GM15510 (cell line): ENCODE measurements around the gene SCP2.

Source experiments
- POLR2A ChIP-seq: IDR thresholded peaks from 3 replicates; pipeline ENCODE4 v1.6.1; 2011; ENCODE audit warnings: borderline replicate concordance; ENCODE audit not compliant: insufficient read length; ENCODE audit errors: extremely low read depth

SCP2 gene

GRCh38 chr1:53062708-53063591, 135.9 kb downstream of the SCP2 start:
- TF ChIP-seq POLR2A, result no peak

GRCh38 chr1:53063744-53064515, 136.9 kb downstream of the SCP2 start:
- no peak for TF ChIP-seq POLR2A

DNA sequence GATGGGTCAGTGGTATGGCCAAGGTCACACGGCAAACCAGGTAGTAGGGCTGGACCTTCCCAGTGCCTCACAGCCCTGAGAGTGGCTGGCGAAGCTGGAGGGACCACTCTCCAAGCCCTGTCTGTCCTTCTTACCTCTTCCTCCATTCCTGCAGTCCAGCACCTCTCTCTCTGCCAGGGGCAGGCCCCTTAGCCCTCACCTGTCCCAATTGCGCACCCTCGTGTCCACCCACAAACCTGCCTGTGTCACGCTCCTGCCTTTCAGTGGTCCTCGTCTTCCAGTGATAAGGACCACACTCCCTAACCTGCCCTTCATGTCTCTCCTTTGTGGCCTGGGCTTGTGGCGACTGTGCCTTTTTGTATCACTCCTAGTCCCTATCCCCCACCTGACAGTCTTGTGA, 138.3 kb downstream of the SCP2 start:
- no peak for TF ChIP-seq POLR2A

GRCh38 chr1:53066488-53066887, 139.4 kb downstream of the SCP2 start:
- no peak for TF ChIP-seq POLR2A

- no peak for TF ChIP-seq POLR2A
Observed at GRCh38 chr1:53066891-53067738, 140.0 kb downstream of the SCP2 start.

DNA sequence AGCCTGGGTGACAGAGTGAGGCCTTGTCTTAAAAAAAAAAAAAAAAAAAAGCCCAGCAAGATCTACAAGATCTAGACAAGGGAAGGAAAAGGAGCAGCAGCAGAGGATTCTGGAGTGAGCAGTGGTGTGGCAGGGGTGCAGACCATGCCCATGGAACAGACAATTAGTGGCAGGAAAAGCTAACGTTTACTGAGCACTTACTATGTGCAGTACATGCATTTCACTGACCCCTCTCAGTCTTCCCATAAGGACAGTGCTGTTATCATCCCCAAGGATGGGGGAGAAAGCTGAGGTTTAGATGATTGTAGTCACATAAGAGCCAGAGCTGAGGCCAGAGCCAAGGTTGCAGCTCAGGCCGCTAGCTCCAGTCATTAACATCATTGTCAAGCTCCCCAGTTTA, 140.8 kb downstream of the SCP2 start:
- TF ChIP-seq POLR2A, result no peak

DNA sequence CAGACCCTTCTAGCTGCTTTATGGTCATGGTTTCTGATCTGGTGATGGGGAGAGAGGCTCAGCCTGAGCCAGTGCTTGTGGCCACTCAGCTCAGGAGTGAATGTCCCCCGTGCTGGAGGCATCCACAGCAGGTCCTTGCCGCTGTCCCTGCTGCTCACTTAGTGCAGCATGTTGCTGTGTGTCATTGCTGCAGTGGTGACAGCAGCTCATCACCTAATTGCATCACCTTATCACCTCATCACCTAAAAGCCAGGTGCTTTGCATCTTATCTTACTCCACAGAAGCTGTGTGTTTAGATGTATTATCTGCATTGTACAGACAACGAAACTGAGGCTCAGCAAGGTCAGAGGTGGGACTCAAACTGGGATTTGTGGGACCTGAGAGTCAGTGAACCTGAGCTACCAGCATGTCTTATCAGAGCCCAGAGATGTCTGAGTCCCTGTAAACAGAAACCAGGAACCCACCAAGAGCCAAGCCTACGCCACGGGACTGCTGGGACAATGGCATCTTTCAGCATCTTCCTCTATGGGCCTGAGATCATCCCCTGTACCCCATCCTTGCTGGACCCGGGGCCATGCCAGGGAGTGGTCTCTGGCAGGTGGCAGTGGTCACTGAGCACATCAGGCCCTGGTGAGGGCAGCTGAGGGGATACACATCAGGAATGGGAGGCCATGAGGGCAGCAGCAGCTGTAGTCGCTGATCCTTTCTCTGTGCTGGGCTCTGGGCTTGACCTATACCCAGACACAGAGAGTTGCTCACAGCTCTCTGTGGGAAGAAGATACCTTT, 141.4 kb downstream of the SCP2 start:
- TF ChIP-seq POLR2A, result no peak

DNA sequence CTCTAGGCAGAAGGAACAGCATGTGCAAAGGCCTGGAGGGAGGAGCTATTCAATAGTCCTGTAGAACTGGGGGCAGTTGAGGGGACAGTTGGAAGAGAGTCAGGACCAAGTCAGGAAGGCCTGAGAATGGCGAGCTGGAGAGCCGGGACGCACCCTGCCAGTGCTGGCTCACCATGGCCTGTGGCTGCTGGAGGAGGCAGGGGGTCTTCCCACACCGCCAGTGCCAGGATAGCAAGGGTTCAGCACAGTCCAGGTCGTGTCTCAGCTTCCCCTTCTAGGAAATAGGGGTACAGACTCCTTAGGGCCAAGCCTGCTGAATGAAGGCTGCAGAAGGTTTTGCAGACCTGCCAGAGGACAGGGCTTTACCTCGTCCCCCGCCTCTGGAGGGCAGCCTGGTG, 142.2 kb downstream of the SCP2 start:
- TF ChIP-seq POLR2A, result no peak

- TF ChIP-seq POLR2A, result no peak
Observed at GRCh38 chr1:53069663-53070327, 142.7 kb downstream of the SCP2 start.

DNA sequence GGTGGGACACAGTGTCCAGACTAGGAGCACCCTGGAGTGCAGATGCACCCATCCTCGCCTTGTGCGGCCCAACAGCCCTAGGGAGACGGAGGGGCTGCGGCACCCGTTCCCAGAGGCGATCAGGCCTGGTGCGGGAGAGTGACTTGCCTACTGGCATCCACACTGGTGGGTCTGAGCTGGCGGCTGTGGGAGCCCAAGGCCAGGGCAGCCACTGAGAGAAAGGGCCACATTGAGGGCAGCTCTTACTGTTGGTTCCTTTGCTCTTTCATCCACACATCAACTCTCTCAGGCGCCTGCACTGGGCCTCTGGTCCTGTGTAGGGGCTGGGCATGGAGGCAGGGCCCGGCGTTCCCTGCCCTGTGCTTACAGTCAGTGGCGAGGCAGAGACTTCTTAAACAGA, 143.5 kb downstream of the SCP2 start:
- TF ChIP-seq POLR2A, result no peak

DNA sequence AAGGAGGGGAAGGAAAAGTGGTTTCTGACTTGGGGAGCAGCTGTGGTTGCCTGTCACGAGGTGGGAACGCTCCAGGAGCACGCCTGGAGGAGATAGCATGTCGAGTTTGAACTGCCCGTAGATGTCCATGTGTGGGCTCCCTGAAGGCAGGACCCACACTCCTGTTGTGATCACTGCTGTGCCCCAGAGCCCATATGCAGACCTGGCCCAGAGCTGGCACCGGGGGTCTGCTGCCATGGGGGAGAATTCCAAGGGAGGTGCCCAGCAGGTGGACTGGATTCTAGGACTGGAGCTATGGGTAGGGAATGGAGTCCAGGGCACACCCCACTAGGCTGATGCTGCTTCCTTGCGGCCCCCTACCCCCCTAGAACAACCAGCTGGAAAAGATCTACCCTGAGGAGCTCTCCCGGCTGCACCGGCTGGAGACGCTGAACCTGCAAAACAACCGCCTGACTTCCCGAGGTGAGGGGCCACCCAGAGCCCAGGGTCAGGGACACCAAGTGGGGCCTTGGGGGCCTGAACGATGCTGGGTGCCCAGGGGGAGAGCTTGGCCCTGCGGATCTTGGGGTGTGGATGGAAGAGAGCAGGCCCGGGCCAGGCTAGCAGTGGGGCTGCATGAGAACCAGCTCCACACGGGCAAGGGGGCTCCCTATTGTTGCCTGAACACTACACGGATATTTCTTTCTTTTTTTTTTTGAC, 144.2 kb downstream of the SCP2 start:
- TF ChIP-seq POLR2A, result no peak

- TF ChIP-seq POLR2A, result no peak
Observed at GRCh38 chr1:53071915-53072314, 144.8 kb downstream of the SCP2 start.

DNA sequence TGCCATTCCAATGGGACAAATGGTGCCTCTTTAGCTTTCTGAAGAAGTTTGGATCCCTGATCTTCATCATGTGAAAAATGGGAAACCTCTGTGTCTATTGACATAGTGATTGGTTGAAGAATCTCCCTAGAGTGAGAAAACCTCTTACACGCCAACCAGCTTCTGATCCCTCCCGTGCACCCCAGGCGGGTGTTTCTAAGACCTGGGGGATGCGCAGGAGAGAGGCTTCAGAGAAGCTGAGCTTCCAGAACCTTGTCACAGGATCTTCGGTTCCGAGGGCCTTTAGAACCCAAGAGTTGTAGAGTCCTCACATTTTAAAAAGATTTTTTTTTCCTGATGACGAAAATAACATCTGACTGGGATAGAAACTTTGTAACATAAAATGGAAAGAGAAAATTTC, 146.2 kb downstream of the SCP2 start:
- no peak for TF ChIP-seq POLR2A

- no peak for TF ChIP-seq POLR2A
Observed at GRCh38 chr1:53073868-53074311, 146.8 kb downstream of the SCP2 start.
